ENCODE data around the gene ZBTB46.
A peak's percentile ranks its signal among the peaks of the same experiment; 100 is the strongest.

Gene ZBTB46

GRCh38 chr20:63744158-63744557 lies 86.9 kb downstream of the ZBTB46 start:
- no peak overlapping the region for H3K27ac ChIP-seq (ENCODE audit: low read depth, low read length)
- peaks cover 9% of the 10 kb centered on the region for H3K79me2 ChIP-seq (ENCODE audit: control insufficient read depth, insufficient read depth, low read length, unreplicated experiment)
- H2AFZ ChIP-seq (ENCODE audit: low read length, unreplicated experiment), result no peak overlapping the region
- H3K4me1 ChIP-seq (ENCODE audit: control insufficient read depth, insufficient read depth, low read length, unreplicated experiment), result peaks cover 9% of the 10 kb centered on the region
- no peak overlapping the region for H3K4me3 ChIP-seq (ENCODE audit: low read depth, low read length)
- no peaks in the 10 kb centered on the region for H3K27me3 ChIP-seq (ENCODE audit: insufficient read depth, low read length)
- peaks cover 4% of the 10 kb centered on the region; the same call in 1 of the 2 replicates for H3K36me3 ChIP-seq (ENCODE audit: insufficient read depth, low read length)

GRCh38 chr20:63743210-63743970 lies 87.7 kb downstream of the ZBTB46 start:
- peaks cover 9% of the 10 kb centered on the region for H3K4me1 ChIP-seq (ENCODE audit: control insufficient read depth, insufficient read depth, low read length, unreplicated experiment)
- no peak overlapping the region for H3K4me3 ChIP-seq (ENCODE audit: low read depth, low read length)
- H3K27me3 ChIP-seq (ENCODE audit: insufficient read depth, low read length), result no peaks in the 10 kb centered on the region
- no peak overlapping the region for H3K27ac ChIP-seq (ENCODE audit: low read depth, low read length)
- H3K36me3 ChIP-seq (ENCODE audit: insufficient read depth, low read length), result peaks cover 4% of the 10 kb centered on the region; the same call in 1 of the 2 replicates
- peaks cover 9% of the 10 kb centered on the region for H3K79me2 ChIP-seq (ENCODE audit: control insufficient read depth, insufficient read depth, low read length, unreplicated experiment)
- no peak overlapping the region for H2AFZ ChIP-seq (ENCODE audit: low read length, unreplicated experiment)

- H3K4me1 ChIP-seq (ENCODE audit: control insufficient read depth, insufficient read depth, low read length, unreplicated experiment), result peaks cover 9% of the 10 kb centered on the region
- H3K79me2 ChIP-seq (ENCODE audit: control insufficient read depth, insufficient read depth, low read length, unreplicated experiment), result peaks cover 9% of the 10 kb centered on the region
- no peak overlapping the region for H3K27ac ChIP-seq (ENCODE audit: low read depth, low read length)
- H2AFZ ChIP-seq (ENCODE audit: low read length, unreplicated experiment), result no peak overlapping the region
- peaks cover 4% of the 10 kb centered on the region; the same call in 1 of the 2 replicates for H3K36me3 ChIP-seq (ENCODE audit: insufficient read depth, low read length)
- H3K4me3 ChIP-seq (ENCODE audit: low read depth, low read length), result no peak overlapping the region
- H3K27me3 ChIP-seq (ENCODE audit: insufficient read depth, low read length), result no peaks in the 10 kb centered on the region
Measured at GRCh38 chr20:63742381-63743024, 88.6 kb downstream of the ZBTB46 start.

GRCh38 chr20:63741676-63742380 lies 89.2 kb downstream of the ZBTB46 start:
- peaks cover 9% of the 10 kb centered on the region for H3K4me1 ChIP-seq (ENCODE audit: control insufficient read depth, insufficient read depth, low read length, unreplicated experiment)
- no peaks in the 10 kb centered on the region for H3K27me3 ChIP-seq (ENCODE audit: insufficient read depth, low read length)
- H2AFZ ChIP-seq (ENCODE audit: low read length, unreplicated experiment), result no peak overlapping the region
- H3K27ac ChIP-seq (ENCODE audit: low read depth, low read length), result no peak overlapping the region
- peaks cover 4% of the 10 kb centered on the region; the same call in 1 of the 2 replicates for H3K36me3 ChIP-seq (ENCODE audit: insufficient read depth, low read length)
- H3K79me2 ChIP-seq (ENCODE audit: control insufficient read depth, insufficient read depth, low read length, unreplicated experiment), result peaks cover 9% of the 10 kb centered on the region
- H3K4me3 ChIP-seq (ENCODE audit: low read depth, low read length), result peak overlapping the region; percentile 86

- Histone ChIP-seq H3K27me3 (ENCODE audit: insufficient read depth, low read length) (no peaks in the 10 kb centered on the region), H2AFZ (ENCODE audit: low read length, unreplicated experiment) (no peak overlapping the region), H3K36me3 (ENCODE audit: insufficient read depth, low read length) (peaks cover 4% of the 10 kb centered on the region; the same call in 1 of the 2 replicates), H3K4me1 (ENCODE audit: control insufficient read depth, insufficient read depth, low read length, unreplicated experiment) (peaks cover 9% of the 10 kb centered on the region), H3K79me2 (ENCODE audit: control insufficient read depth, insufficient read depth, low read length, unreplicated experiment) (peaks cover 9% of the 10 kb centered on the region), H3K4me3 (ENCODE audit: low read depth, low read length) (peak overlapping the region; percentile 86), H3K27ac (ENCODE audit: low read depth, low read length) (no peak overlapping the region)
Measured at GRCh38 chr20:63741354-63741675, 89.7 kb downstream of the ZBTB46 start.

GRCh38 chr20:63740627-63741353 lies 90.3 kb downstream of the ZBTB46 start:
- Histone ChIP-seq H3K4me3 (ENCODE audit: low read depth, low read length) (peak overlapping the region; percentile 86), H3K79me2 (ENCODE audit: control insufficient read depth, insufficient read depth, low read length, unreplicated experiment) (peaks cover 9% of the 10 kb centered on the region), H3K27ac (ENCODE audit: low read depth, low read length) (peak overlapping the region; percentile 71), H2AFZ (ENCODE audit: low read length, unreplicated experiment) (no peak overlapping the region), H3K36me3 (ENCODE audit: insufficient read depth, low read length) (peaks cover 4% of the 10 kb centered on the region; the same call in 1 of the 2 replicates), H3K27me3 (ENCODE audit: insufficient read depth, low read length) (no peaks in the 10 kb centered on the region), H3K4me1 (ENCODE audit: control insufficient read depth, insufficient read depth, low read length, unreplicated experiment) (peaks cover 9% of the 10 kb centered on the region)

- peaks cover 4% of the 10 kb centered on the region; the same call in 1 of the 2 replicates for H3K36me3 ChIP-seq (ENCODE audit: insufficient read depth, low read length)
- H3K4me3 ChIP-seq (ENCODE audit: low read depth, low read length), result peak overlapping the region; percentile 86
- H3K79me2 ChIP-seq (ENCODE audit: control insufficient read depth, insufficient read depth, low read length, unreplicated experiment), result peaks cover 9% of the 10 kb centered on the region
- no peak overlapping the region for H2AFZ ChIP-seq (ENCODE audit: low read length, unreplicated experiment)
- H3K4me1 ChIP-seq (ENCODE audit: control insufficient read depth, insufficient read depth, low read length, unreplicated experiment), result peaks cover 9% of the 10 kb centered on the region
- peak overlapping the region; percentile 71 for H3K27ac ChIP-seq (ENCODE audit: low read depth, low read length)
- H3K27me3 ChIP-seq (ENCODE audit: insufficient read depth, low read length), result no peaks in the 10 kb centered on the region
Measured at GRCh38 chr20:63740070-63740626, 90.9 kb downstream of the ZBTB46 start.

GRCh38 chr20:63739130-63740069 lies 91.7 kb downstream of the ZBTB46 start, which contains the start of gene SLC2A4RG:
TSS of gene SLC2A4RG (plus strand) at chr20:63739776. CDS start at chr20:63739913, 137 bp downstream.
- peaks cover 4% of the 10 kb centered on the region; the same call in 1 of the 2 replicates for H3K36me3 ChIP-seq (ENCODE audit: insufficient read depth, low read length)

GRCh38 chr20:63738687-63739129 lies 92.4 kb downstream of the ZBTB46 start:
- peaks cover 9% of the 10 kb centered on the region for H3K79me2 ChIP-seq (ENCODE audit: control insufficient read depth, insufficient read depth, low read length, unreplicated experiment)
- peaks cover 4% of the 10 kb centered on the region; the same call in 1 of the 2 replicates for H3K36me3 ChIP-seq (ENCODE audit: insufficient read depth, low read length)
- H3K27me3 ChIP-seq (ENCODE audit: insufficient read depth, low read length), result no peaks in the 10 kb centered on the region
- no peak overlapping the region for H3K4me3 ChIP-seq (ENCODE audit: low read depth, low read length)
- no peak overlapping the region for H3K27ac ChIP-seq (ENCODE audit: low read depth, low read length)
- H3K4me1 ChIP-seq (ENCODE audit: control insufficient read depth, insufficient read depth, low read length, unreplicated experiment), result peaks cover 9% of the 10 kb centered on the region
- H2AFZ ChIP-seq (ENCODE audit: low read length, unreplicated experiment), result no peak overlapping the region

More at GRCh38 chr20:63739130-63740069, 91.7 kb downstream of the ZBTB46 start, which contains the start of gene SLC2A4RG:
- Histone ChIP-seq H3K79me2 (ENCODE audit: control insufficient read depth, insufficient read depth, low read length, unreplicated experiment) (peaks cover 9% of the 10 kb centered on the region), H3K27ac (ENCODE audit: low read depth, low read length) (peak within 1 kb of the TSS; percentile 71), H3K4me1 (ENCODE audit: control insufficient read depth, insufficient read depth, low read length, unreplicated experiment) (peaks cover 9% of the 10 kb centered on the region), H3K4me3 (ENCODE audit: low read depth, low read length) (peak within 1 kb of the TSS; percentile 86), H3K27me3 (ENCODE audit: insufficient read depth, low read length) (no peaks in the 10 kb centered on the region), H2AFZ (ENCODE audit: low read length, unreplicated experiment) (no peak within 1 kb of the TSS)
